ENCODE results near the gene KCNMA1. TPM values are rescaled to one million over a fixed set of nuclear protein-coding genes. Genes with fewer than 3 reads are reported as not detected.

The KCNMA1 gene
- total RNA-seq, 1 experiment from 2014 or later: 31.3 TPM

DNA sequence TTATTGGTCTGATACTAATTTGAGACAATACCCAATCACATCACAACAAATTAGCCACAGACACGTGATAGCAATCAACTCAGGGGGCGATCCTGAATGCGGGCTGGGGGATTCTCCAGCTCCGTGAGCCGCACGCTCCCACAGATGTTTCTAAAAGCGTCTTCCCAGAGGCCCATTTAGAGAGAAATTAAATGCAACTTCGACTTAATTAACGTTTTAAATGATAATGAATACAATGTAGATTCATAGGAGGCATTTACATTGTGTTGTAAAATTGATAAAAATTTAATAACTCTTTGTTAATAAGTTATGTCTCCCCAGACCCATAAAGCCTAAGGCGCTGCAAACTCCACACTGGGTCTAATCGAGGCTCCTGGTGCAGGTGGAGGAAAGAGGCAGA lies 642.6 kb downstream of the KCNMA1 start:
- no peaks in the 10 kb centered on the region for H4K20me1 ChIP-seq (ENCODE audit: insufficient read depth, low read depth, low read length)
- no peak overlapping the region for H3K27ac ChIP-seq (ENCODE audit: low read length)
- no peaks in the 10 kb centered on the region for H3K4me1 ChIP-seq (ENCODE audit: low read length)
- H3K9ac ChIP-seq (ENCODE audit: low read length): no peak overlapping the region
- no peaks in the 10 kb centered on the region for H3K27me3 ChIP-seq (ENCODE audit: low read length)
- H3K79me2 ChIP-seq (ENCODE audit: low read length): no peaks in the 10 kb centered on the region
- no peak for DNase-seq
- H3K36me3 ChIP-seq (ENCODE audit: insufficient read depth, low read length): no peaks in the 10 kb centered on the region
- H3K4me2 ChIP-seq (ENCODE audit: low read depth, low read length, poor library complexity, severe bottlenecking): no peak overlapping the region
- no peaks in the 10 kb centered on the region for H3K9me2 ChIP-seq (replicated peaks; ENCODE audit: insufficient read depth, low read length)
- no peak overlapping the region for H3K4me3 ChIP-seq (ENCODE audit: low read length)
- H3K9me3 ChIP-seq (ENCODE audit: low read length): no peaks in the 10 kb centered on the region
- H2AFZ ChIP-seq (ENCODE audit: low read length): no peak overlapping the region

DNA sequence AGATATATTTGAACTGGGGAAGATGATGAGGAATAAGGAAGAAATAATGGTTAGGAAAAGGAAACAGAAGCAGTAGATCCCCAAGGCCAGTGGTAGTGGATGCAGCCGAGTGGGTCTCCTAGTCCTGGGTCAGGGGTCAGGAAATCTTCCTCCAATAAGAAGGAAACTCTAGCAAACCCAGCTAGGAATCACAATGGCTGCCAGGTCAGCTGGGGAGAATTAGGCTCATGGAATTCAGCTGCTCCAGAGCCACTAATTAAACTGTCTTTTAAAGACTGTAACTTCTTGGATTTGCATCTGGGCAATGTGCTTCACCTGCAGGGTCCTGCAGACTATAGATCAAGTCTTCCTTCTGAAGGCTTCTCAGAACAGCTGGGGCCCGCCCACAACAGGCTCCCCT lies 644.4 kb downstream of the KCNMA1 start:
- H3K27ac ChIP-seq (ENCODE audit: low read length): no peak overlapping the region
- no peaks in the 10 kb centered on the region for H4K20me1 ChIP-seq (ENCODE audit: insufficient read depth, low read depth, low read length)
- H3K9ac ChIP-seq (ENCODE audit: low read length): no peak overlapping the region
- H3K36me3 ChIP-seq (ENCODE audit: insufficient read depth, low read length): no peaks in the 10 kb centered on the region
- no peaks in the 10 kb centered on the region for H3K9me2 ChIP-seq (replicated peaks; ENCODE audit: insufficient read depth, low read length)
- no peaks in the 10 kb centered on the region for H3K9me3 ChIP-seq (ENCODE audit: low read length)
- H2AFZ ChIP-seq (ENCODE audit: low read length): no peak overlapping the region
- H3K79me2 ChIP-seq (ENCODE audit: low read length): no peaks in the 10 kb centered on the region
- no peak overlapping the region for H3K4me3 ChIP-seq (ENCODE audit: low read length)
- H3K4me1 ChIP-seq (ENCODE audit: low read length): no peaks in the 10 kb centered on the region
- H3K4me2 ChIP-seq (ENCODE audit: low read depth, low read length, poor library complexity, severe bottlenecking): no peak overlapping the region
- no peak for DNase-seq
- H3K27me3 ChIP-seq (ENCODE audit: low read length): no peaks in the 10 kb centered on the region

DNA sequence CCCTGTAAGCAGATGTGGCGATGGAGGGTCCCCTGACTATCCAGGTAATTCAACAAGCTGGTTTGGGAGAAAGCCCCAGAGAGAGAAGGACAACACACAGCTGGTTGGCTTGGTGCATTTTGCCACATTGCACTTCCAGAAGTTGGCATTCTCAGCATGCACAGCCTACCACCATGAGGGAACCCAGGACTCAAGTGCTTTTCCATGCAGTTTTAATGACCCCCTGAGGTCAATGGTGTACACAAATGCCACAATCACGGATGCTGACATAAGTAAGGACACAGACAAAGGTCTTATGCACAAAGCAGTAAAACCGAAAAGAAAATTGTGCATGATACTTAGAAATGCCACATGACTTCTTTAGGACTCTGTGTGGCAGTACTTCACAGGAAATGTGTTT lies 645.1 kb downstream of the KCNMA1 start:
- Histone ChIP-seq H3K9me2 (replicated peaks; ENCODE audit: insufficient read depth, low read length) (no peaks in the 10 kb centered on the region), H4K20me1 (ENCODE audit: insufficient read depth, low read depth, low read length) (no peaks in the 10 kb centered on the region), H3K9me3 (ENCODE audit: low read length) (no peaks in the 10 kb centered on the region), H3K79me2 (ENCODE audit: low read length) (no peaks in the 10 kb centered on the region), H3K9ac (ENCODE audit: low read length) (no peak overlapping the region), H2AFZ (ENCODE audit: low read length) (no peak overlapping the region), H3K36me3 (ENCODE audit: insufficient read depth, low read length) (no peaks in the 10 kb centered on the region), H3K27ac (ENCODE audit: low read length) (no peak overlapping the region), H3K27me3 (ENCODE audit: low read length) (no peaks in the 10 kb centered on the region), H3K4me3 (ENCODE audit: low read length) (no peak overlapping the region), H3K4me1 (ENCODE audit: low read length) (no peaks in the 10 kb centered on the region), H3K4me2 (ENCODE audit: low read depth, low read length, poor library complexity, severe bottlenecking) (no peak overlapping the region)
- DNase-seq: no peak

DNA sequence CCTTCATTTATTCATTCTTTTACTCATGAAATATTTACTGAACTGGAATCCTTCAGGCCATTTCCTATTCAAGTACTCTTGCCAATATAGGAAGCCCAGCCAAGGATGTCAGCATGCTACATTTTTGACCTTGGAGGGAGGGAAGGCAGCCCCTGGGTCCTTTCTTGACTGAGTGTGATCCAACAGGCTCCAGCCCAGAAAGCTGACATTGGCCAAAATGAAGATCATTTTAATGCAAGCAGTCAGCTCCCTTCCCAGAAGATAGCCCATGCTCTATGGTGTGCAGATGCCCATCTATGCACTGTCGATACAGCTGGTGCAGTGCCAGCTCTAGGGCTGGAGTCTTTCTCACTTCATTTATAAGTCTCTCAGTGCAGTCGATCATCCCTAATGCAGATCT lies 646.0 kb downstream of the KCNMA1 start:
- H3K27ac ChIP-seq (ENCODE audit: low read length): no peak overlapping the region
- no peaks in the 10 kb centered on the region for H3K9me3 ChIP-seq (ENCODE audit: low read length)
- DNase-seq: no peak
- no peaks in the 10 kb centered on the region for H3K27me3 ChIP-seq (ENCODE audit: low read length)
- no peaks in the 10 kb centered on the region for H3K36me3 ChIP-seq (ENCODE audit: insufficient read depth, low read length)
- no peak overlapping the region for H3K4me2 ChIP-seq (ENCODE audit: low read depth, low read length, poor library complexity, severe bottlenecking)
- no peak overlapping the region for H2AFZ ChIP-seq (ENCODE audit: low read length)
- H4K20me1 ChIP-seq (ENCODE audit: insufficient read depth, low read depth, low read length): no peaks in the 10 kb centered on the region
- H3K9ac ChIP-seq (ENCODE audit: low read length): no peak overlapping the region
- no peaks in the 10 kb centered on the region for H3K9me2 ChIP-seq (replicated peaks; ENCODE audit: insufficient read depth, low read length)
- no peaks in the 10 kb centered on the region for H3K4me1 ChIP-seq (ENCODE audit: low read length)
- no peaks in the 10 kb centered on the region for H3K79me2 ChIP-seq (ENCODE audit: low read length)
- no peak overlapping the region for H3K4me3 ChIP-seq (ENCODE audit: low read length)

DNA sequence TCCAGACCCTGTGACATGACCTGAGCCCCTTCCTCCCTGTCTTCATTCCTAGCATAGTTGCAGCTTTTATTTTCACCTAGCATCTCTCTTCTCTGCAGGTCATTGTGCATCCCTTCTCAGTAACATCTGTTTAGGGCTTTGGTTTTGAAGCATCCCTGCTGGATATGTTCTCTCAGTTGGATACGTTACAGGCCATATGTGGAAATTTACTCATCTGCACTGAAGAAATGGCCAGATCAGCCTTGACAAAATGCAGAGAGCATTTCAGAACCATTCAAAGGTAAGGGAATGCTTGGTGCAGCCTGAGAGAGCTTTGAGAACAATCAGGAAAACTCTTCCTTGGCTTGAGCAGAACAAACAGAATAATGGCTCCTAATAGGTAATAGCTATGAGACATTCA lies 647.0 kb downstream of the KCNMA1 start:
- Histone ChIP-seq H2AFZ (ENCODE audit: low read length) (no peak overlapping the region), H3K27me3 (ENCODE audit: low read length) (no peaks in the 10 kb centered on the region), H4K20me1 (ENCODE audit: insufficient read depth, low read depth, low read length) (no peaks in the 10 kb centered on the region), H3K36me3 (ENCODE audit: insufficient read depth, low read length) (no peaks in the 10 kb centered on the region), H3K4me3 (ENCODE audit: low read length) (no peak overlapping the region), H3K4me1 (ENCODE audit: low read length) (no peaks in the 10 kb centered on the region), H3K9me2 (replicated peaks; ENCODE audit: insufficient read depth, low read length) (no peaks in the 10 kb centered on the region), H3K27ac (ENCODE audit: low read length) (no peak overlapping the region), H3K9ac (ENCODE audit: low read length) (no peak overlapping the region), H3K4me2 (ENCODE audit: low read depth, low read length, poor library complexity, severe bottlenecking) (no peak overlapping the region), H3K79me2 (ENCODE audit: low read length) (no peaks in the 10 kb centered on the region), H3K9me3 (ENCODE audit: low read length) (no peaks in the 10 kb centered on the region)
- no peak for DNase-seq

DNA sequence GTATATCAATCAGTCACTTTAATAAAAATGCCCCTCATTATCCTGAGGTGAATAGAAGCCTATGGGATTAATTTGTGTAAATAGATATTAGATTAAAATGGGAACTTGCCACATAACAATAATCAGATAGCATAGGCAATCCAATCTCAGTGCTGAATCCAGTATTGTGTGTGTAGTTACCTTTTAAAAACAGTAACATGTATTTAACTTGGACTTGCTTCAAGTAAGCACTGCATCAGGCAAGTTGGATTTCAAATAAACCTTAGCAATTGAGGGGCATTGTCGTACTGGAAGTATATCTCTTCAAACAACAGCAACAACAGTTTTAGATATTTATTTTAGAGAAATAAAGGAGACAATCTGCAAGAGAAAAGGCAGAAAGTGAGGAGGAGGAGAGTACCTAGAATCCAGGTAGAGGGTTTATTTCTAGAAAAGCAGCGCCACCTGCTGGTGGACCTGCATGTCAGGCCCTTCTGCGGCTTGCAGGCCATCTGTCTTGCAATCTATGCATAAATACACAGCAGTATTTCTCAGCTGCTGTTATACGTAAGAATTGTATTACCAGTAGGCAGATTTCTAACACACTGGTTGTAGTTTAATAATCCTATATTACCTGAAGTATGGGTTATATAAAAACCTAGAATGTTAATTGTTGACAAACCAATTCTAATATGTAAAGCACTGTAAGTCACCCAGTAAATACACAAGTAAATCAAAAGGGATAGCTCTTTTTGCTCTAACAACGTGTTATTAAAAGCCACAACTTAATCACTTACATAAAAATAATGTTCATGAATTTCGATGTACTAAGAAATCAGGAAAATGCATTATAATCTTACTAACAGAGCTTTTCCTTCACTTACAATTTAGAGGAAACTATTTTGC lies 652.8 kb downstream of the KCNMA1 start:
- H3K9ac ChIP-seq (ENCODE audit: low read length): no peak overlapping the region
- H3K36me3 ChIP-seq (ENCODE audit: insufficient read depth, low read length): no peaks in the 10 kb centered on the region
- DNase-seq: peak; percentile 89

DNA sequence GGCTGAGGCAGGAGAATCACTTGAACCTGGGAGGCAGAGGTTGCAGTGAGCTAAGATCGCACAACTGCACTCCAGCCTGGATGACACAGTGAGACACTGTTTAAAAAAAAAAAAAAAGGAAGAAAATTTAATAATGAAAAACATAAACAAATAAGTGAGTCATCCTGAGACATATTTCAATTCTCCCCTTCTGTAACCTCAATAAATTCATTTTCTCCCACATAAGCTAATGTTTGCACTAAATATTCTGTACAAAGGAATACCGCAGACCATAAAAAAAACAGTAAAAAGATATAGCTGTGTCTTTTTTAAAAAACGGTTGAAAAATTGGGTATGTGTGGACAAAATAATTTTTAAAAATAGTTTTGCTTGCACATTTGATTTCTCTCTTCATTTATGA lies 654.0 kb downstream of the KCNMA1 start:
- DNase-seq: no peak
- no peaks in the 10 kb centered on the region for H3K36me3 ChIP-seq (ENCODE audit: insufficient read depth, low read length)

More for the DNA sequence above, 652.8 kb downstream of the KCNMA1 start:
- Histone ChIP-seq H2AFZ (ENCODE audit: low read length) (no peak overlapping the region), H3K4me2 (ENCODE audit: low read depth, low read length, poor library complexity, severe bottlenecking) (no peak overlapping the region), H3K4me1 (ENCODE audit: low read length) (no peaks in the 10 kb centered on the region), H3K27ac (ENCODE audit: low read length) (no peak overlapping the region), H3K9me2 (replicated peaks; ENCODE audit: insufficient read depth, low read length) (no peaks in the 10 kb centered on the region), H3K79me2 (ENCODE audit: low read length) (no peaks in the 10 kb centered on the region), H3K4me3 (ENCODE audit: low read length) (no peak overlapping the region), H3K27me3 (ENCODE audit: low read length) (no peaks in the 10 kb centered on the region), H3K9me3 (ENCODE audit: low read length) (no peaks in the 10 kb centered on the region), H4K20me1 (ENCODE audit: insufficient read depth, low read depth, low read length) (no peaks in the 10 kb centered on the region)

DNA sequence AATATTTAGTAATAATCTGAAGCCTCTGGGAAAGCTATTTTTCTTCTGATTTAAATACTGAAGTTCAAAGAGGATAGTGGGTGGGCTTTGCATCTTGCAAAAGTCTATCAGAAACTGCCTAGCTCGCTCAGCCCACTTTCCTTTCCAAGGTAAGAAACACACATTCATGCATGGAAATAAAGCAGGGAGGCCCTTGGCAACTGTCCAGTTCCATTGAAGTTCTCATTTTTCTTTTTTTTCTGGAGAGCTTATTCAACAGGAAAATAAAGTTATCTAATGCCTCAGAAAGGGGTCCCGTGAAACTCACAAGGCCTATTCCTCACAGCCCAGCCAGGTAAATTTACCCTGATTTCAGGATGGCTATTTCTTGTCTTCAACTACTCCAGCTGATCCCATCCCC lies 654.9 kb downstream of the KCNMA1 start:
- H4K20me1 ChIP-seq (ENCODE audit: insufficient read depth, low read depth, low read length): no peaks in the 10 kb centered on the region
- H3K9me3 ChIP-seq (ENCODE audit: low read length): no peaks in the 10 kb centered on the region
- H2AFZ ChIP-seq (ENCODE audit: low read length): no peak overlapping the region
- H3K4me2 ChIP-seq (ENCODE audit: low read depth, low read length, poor library complexity, severe bottlenecking): no peak overlapping the region
- no peak for DNase-seq
- no peak overlapping the region for H3K9ac ChIP-seq (ENCODE audit: low read length)
- no peaks in the 10 kb centered on the region for H3K36me3 ChIP-seq (ENCODE audit: insufficient read depth, low read length)
- H3K9me2 ChIP-seq (replicated peaks; ENCODE audit: insufficient read depth, low read length): no peaks in the 10 kb centered on the region
- H3K4me1 ChIP-seq (ENCODE audit: low read length): no peaks in the 10 kb centered on the region
- no peak overlapping the region for H3K27ac ChIP-seq (ENCODE audit: low read length)
- no peak overlapping the region for H3K4me3 ChIP-seq (ENCODE audit: low read length)
- no peaks in the 10 kb centered on the region for H3K79me2 ChIP-seq (ENCODE audit: low read length)
- no peaks in the 10 kb centered on the region for H3K27me3 ChIP-seq (ENCODE audit: low read length)

More for the DNA sequence above, 654.0 kb downstream of the KCNMA1 start:
- Histone ChIP-seq H3K4me3 (ENCODE audit: low read length) (no peak overlapping the region), H2AFZ (ENCODE audit: low read length) (no peak overlapping the region), H3K9ac (ENCODE audit: low read length) (no peak overlapping the region), H3K79me2 (ENCODE audit: low read length) (no peaks in the 10 kb centered on the region), H3K27ac (ENCODE audit: low read length) (no peak overlapping the region), H3K4me1 (ENCODE audit: low read length) (no peaks in the 10 kb centered on the region), H3K9me2 (replicated peaks; ENCODE audit: insufficient read depth, low read length) (no peaks in the 10 kb centered on the region), H4K20me1 (ENCODE audit: insufficient read depth, low read depth, low read length) (no peaks in the 10 kb centered on the region), H3K4me2 (ENCODE audit: low read depth, low read length, poor library complexity, severe bottlenecking) (no peak overlapping the region), H3K27me3 (ENCODE audit: low read length) (no peaks in the 10 kb centered on the region), H3K9me3 (ENCODE audit: low read length) (no peaks in the 10 kb centered on the region)
